Smooth muscle cell (in vitro differentiated cells): ENCODE data around the gene MYZAP. TPM values are rescaled to one million over a fixed set of nuclear protein-coding genes. Genes with fewer than 3 reads are reported as not detected.
A peak's percentile ranks its signal among the peaks of the same experiment; 100 is the strongest.

Experiments used
- DNase-seq: peaks from one replicate; lab custom pipeline; 2025; ENCODE audit not compliant: unreplicated experiment; lab: John Stamatoyannopoulos, UW
- H2AFZ ChIP-seq: fragments of 200-600 bp; sonication (generic); 2 replicates; pipeline ENCODE4 v1.6.0; 2016; ENCODE audit warnings: antibody characterized with exemption, low read depth, mild to moderate bottlenecking
- H3F3A ChIP-seq: fragments of 200-600 bp; sonication (generic); 2 replicates; pipeline ENCODE4 v1.6.0; 2017; ENCODE audit warnings: antibody characterized with exemption, low read depth
- H3K27ac ChIP-seq: fragments of 200-600 bp; sonication (generic); 2 replicates; pipeline ENCODE4 v1.5.1; 2016; ENCODE audit warnings: low read depth, mild to moderate bottlenecking
- H3K27me3 ChIP-seq: fragments of 200-600 bp; sonication (generic); 2 replicates; pipeline ENCODE4 v1.6.1; 2016; ENCODE audit warnings: low read depth, mild to moderate bottlenecking
- H3K36me3 ChIP-seq: fragments of 200-600 bp; sonication (generic); 2 replicates; pipeline ENCODE4 v1.5.1; 2016; ENCODE audit warnings: low read depth
- H3K4me1 ChIP-seq: fragments of 200-600 bp; sonication (generic); 2 replicates; pipeline ENCODE4 v1.5.1; 2016; ENCODE audit warnings: low read depth
- H3K4me2 ChIP-seq: fragments of 200-600 bp; sonication (generic); 2 replicates; pipeline ENCODE4 v1.6.0; 2016; ENCODE audit warnings: mild to moderate bottlenecking
- H3K4me3 ChIP-seq: fragments of 200-600 bp; sonication (generic); 2 replicates; pipeline ENCODE4 v1.5.1; 2016; ENCODE audit warnings: mild to moderate bottlenecking
- H3K79me2 ChIP-seq: fragments of 200-600 bp; sonication (generic); 2 replicates; pipeline ENCODE4 v1.6.0; 2016; ENCODE audit warnings: low read depth, mild to moderate bottlenecking
- H3K9ac ChIP-seq: fragments of 200-600 bp; sonication (generic); 2 replicates; pipeline ENCODE4 v1.6.0; 2016; ENCODE audit warnings: low read depth
- H3K9me3 ChIP-seq: fragments of 200-600 bp; sonication (generic); replicated peaks from 2 replicates; pipeline ENCODE4 v1.5.1; 2016; ENCODE audit warnings: low read depth
- H4K20me1 ChIP-seq: fragments of 200-600 bp; sonication (generic); 2 replicates; pipeline ENCODE4 v1.6.0; 2016; ENCODE audit warnings: low read depth
- WGBS: methylation state at CpG from one replicate; pipeline ENCODE4 v1.1.7; 2016; ENCODE audit warnings: low lambda C conversion rate; 5-methylcytosine and 5-hydroxymethylcytosine counted together
- polyA plus RNA-seq: library from polyadenylated mRNA; unstranded; fragments of >200 nt; fragmentation: Nextera tagmentation; extraction: Ambion mirVana; gene quantifications from 2 replicates; pipeline ENCODE4 v1.2.1, GENCODE V29; 2016
- total RNA-seq: library from RNA; depleted of rRNA; stranded (reverse); fragments of >200 nt; gene quantifications from 2 replicates; pipeline ENCODE4 v1.2.3, GENCODE V29; 2014
- TF ChIP-seq, protein P1 (sequence below): fragments of 200-600 bp; sonication (generic); IDR thresholded peaks from 2 replicates; pipeline ENCODE4 v1.5.1; 2017; ENCODE audit warnings: borderline replicate concordance, mild to moderate bottlenecking, antibody characterized with exemption; ENCODE audit not compliant: insufficient read depth, poor library complexity, severe bottlenecking

The MYZAP gene
- total and polyA plus RNA-seq, 2 experiments from 2014 or later, result 0.09 to 0.65 TPM

DNA sequence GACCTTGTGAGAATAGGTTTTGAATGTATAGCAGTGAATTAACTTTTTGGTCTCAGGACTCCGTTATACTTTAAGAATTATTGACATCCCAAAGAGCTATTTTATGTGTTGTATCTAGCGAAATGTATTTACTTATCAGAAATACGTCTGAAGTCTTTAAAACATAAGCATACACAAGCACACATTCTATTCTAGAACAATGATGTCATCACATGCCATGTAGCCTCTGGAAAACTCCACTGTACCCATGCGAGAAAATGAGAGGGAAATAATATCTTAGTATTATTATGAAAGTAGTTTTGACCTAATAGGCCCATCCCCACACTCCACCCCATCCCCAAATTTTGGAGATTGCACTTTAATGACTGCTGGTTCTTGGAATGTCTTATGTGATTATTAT lies 116.3 kb downstream of the MYZAP start:
- Histone ChIP-seq H4K20me1 (peaks cover 12% of the 10 kb centered on the region), H3K27me3 (no peaks in the 10 kb centered on the region), H3K9me3 (no peaks in the 10 kb centered on the region), H3F3A (no peaks in the 10 kb centered on the region), H2AFZ (no peak overlapping the region), H3K9ac (peak overlapping the region; percentile 99), H3K36me3 (peaks cover 21% of the 10 kb centered on the region), H3K79me2 (peaks cover 34% of the 10 kb centered on the region), H3K4me1 (peaks cover 10% of the 10 kb centered on the region), H3K4me2 (peak overlapping the region; percentile 89), H3K27ac (peak overlapping the region; percentile 98), H3K4me3 (peak overlapping the region; percentile 90)
- TF ChIP-seq, protein P1, sequence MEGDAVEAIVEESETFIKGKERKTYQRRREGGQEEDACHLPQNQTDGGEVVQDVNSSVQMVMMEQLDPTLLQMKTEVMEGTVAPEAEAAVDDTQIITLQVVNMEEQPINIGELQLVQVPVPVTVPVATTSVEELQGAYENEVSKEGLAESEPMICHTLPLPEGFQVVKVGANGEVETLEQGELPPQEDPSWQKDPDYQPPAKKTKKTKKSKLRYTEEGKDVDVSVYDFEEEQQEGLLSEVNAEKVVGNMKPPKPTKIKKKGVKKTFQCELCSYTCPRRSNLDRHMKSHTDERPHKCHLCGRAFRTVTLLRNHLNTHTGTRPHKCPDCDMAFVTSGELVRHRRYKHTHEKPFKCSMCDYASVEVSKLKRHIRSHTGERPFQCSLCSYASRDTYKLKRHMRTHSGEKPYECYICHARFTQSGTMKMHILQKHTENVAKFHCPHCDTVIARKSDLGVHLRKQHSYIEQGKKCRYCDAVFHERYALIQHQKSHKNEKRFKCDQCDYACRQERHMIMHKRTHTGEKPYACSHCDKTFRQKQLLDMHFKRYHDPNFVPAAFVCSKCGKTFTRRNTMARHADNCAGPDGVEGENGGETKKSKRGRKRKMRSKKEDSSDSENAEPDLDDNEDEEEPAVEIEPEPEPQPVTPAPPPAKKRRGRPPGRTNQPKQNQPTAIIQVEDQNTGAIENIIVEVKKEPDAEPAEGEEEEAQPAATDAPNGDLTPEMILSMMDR, result no peak
- DNase-seq, result no peak
- WGBS, result 48% methylated on average over 4 of the region's 4 CpGs

DNA sequence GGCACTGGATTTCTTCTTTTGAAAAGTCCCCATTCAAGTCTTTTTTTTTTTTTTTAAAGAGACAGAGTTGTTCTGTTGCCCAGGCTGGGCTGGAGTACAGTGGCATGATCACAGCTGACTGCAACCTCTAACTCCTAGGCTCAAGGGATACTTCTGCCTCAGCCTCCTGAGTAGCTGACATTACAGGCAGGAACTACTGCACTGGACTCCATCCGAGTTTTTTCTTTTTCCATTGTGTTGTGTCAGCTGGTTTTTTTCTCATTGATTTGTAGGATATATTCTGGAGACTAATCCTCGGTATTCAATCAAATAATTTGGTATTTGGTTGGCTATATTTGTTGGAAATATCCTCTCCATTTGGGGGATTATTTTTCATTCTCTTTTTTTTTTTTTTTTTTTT lies 126.6 kb downstream of the MYZAP start:
- 98% methylated on average over 2 of the region's 2 CpGs for WGBS
- Histone ChIP-seq H3K27ac (no peak overlapping the region), H3K9me3 (no peaks in the 10 kb centered on the region), H3K4me3 (no peak overlapping the region), H3K27me3 (no peaks in the 10 kb centered on the region), H3K36me3 (no peaks in the 10 kb centered on the region), H2AFZ (no peak overlapping the region), H3K9ac (no peak overlapping the region), H4K20me1 (peaks cover 4% of the 10 kb centered on the region), H3K79me2 (no peaks in the 10 kb centered on the region), H3F3A (no peaks in the 10 kb centered on the region), H3K4me2 (no peak overlapping the region), H3K4me1 (no peaks in the 10 kb centered on the region)
- TF ChIP-seq, protein P1, result no peak
- no peak for DNase-seq

DNA sequence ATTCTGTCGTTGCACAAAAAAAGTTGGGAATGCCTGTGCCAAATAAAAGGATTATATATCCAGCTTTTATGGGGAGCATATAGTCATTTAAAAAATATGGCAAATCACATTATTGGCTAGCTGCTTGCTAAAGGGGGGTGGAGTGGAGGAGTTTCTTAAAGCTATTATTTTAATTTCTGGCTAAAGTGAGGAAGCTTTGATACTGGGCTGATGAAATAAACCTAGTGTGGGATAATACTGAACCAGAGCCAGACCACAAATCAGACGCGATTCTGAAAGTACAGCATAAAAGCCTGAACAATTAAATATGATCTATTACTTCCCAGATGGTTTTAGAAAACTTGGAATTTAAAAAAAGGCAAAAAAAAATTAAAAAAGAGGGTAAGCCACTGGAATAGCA lies 129.2 kb downstream of the MYZAP start:
- H3K27me3 ChIP-seq, result no peaks in the 10 kb centered on the region
- no peak overlapping the region for H2AFZ ChIP-seq
- WGBS, result 88% methylated on average over 3 of the region's 3 CpGs
- no peak overlapping the region for H3K4me2 ChIP-seq
- no peak overlapping the region for H3K4me3 ChIP-seq
- DNase-seq, result no peak
- no peaks in the 10 kb centered on the region for H3K4me1 ChIP-seq
- H3K36me3 ChIP-seq, result no peaks in the 10 kb centered on the region
- H3K79me2 ChIP-seq, result no peaks in the 10 kb centered on the region
- H4K20me1 ChIP-seq, result no peaks in the 10 kb centered on the region
- TF ChIP-seq, protein P1, result no peak
- H3K9me3 ChIP-seq, result no peaks in the 10 kb centered on the region
- no peak overlapping the region for H3K9ac ChIP-seq
- no peaks in the 10 kb centered on the region for H3F3A ChIP-seq
- no peak overlapping the region for H3K27ac ChIP-seq

DNA sequence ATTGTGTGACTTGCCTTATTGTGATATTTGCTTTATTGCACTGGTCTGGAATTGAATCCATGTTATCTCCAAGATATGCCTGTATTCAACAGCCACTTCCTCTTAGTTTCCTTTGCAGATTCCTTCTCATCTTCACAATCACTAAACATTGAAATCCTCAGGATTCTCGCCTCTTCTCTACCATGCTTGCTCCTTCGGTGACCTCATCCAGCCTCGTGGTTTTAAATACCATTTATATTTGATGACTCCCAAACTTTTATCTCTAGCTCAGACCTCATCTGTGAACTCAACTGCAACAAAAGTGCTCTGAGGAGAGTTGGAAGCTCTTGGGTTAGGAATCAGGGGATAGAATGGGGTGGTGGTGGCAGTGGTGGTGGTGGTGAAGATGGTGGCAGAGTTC lies 134.7 kb downstream of the MYZAP start:
- Histone ChIP-seq H3K4me2 (peak overlapping the region; percentile 30), H3K4me1 (no peaks in the 10 kb centered on the region), H3K4me3 (no peak overlapping the region), H3K27me3 (no peaks in the 10 kb centered on the region), H3K9ac (no peak overlapping the region), H3K36me3 (no peaks in the 10 kb centered on the region), H4K20me1 (no peaks in the 10 kb centered on the region), H3K27ac (peak overlapping the region; percentile 29), H3F3A (no peaks in the 10 kb centered on the region), H2AFZ (no peak overlapping the region), H3K79me2 (no peaks in the 10 kb centered on the region), H3K9me3 (no peaks in the 10 kb centered on the region)
- DNase-seq, result no peak
- TF ChIP-seq, protein P1, result no peak
- 27% methylated on average over 3 of the region's 3 CpGs for WGBS
